HG03571 (cell line): ENCODE data around the gene MFAP2.

Source experiments
- ATAC-seq: cut with Tn5 transposase; IDR thresholded peaks from one replicate; pipeline ENCODE4 v1.9.1; 2021; ENCODE audit not compliant: unreplicated experiment

The MFAP2 gene

GRCh38 chr1:17008208-17008855 is 27.9 kb upstream of the MFAP2 start:
- ATAC-seq = no peak

- ATAC-seq = no peak
Observed at GRCh38 chr1:17007121-17007520, 26.7 kb upstream of the MFAP2 start.

- ATAC-seq = no peak
Observed at GRCh38 chr1:17005365-17005740, 24.9 kb upstream of the MFAP2 start.

- no peak for ATAC-seq
Observed at GRCh38 chr1:17004466-17005364, 24.3 kb upstream of the MFAP2 start.

GRCh38 chr1:17002524-17002902 is 22.1 kb upstream of the MFAP2 start:
- no peak for ATAC-seq

GRCh38 chr1:17001760-17002523 is 21.5 kb upstream of the MFAP2 start:
- ATAC-seq = no peak

GRCh38 chr1:16999863-17000262 is 19.4 kb upstream of the MFAP2 start:
- ATAC-seq = no peak

- no peak for ATAC-seq
Observed at GRCh38 chr1:16998589-16998988, 18.2 kb upstream of the MFAP2 start.

GRCh38 chr1:16996845-16997244 is 16.4 kb upstream of the MFAP2 start:
- ATAC-seq = no peak

- no peak for ATAC-seq
Observed at GRCh38 chr1:16993521-16994038, 13.2 kb upstream of the MFAP2 start.

GRCh38 chr1:16992675-16993074 is 12.3 kb upstream of the MFAP2 start:
- ATAC-seq = no peak

- no peak for ATAC-seq
Observed at GRCh38 chr1:16992102-16992501, 11.7 kb upstream of the MFAP2 start.

- no peak for ATAC-seq
Observed at GRCh38 chr1:16991571-16991970, 11.2 kb upstream of the MFAP2 start.

GRCh38 chr1:16989676-16990391 is 9.4 kb upstream of the MFAP2 start:
- no peak for ATAC-seq

- ATAC-seq = no peak
Observed at GRCh38 chr1:16988210-16988609, 7.8 kb upstream of the MFAP2 start.

- ATAC-seq = no peak
Observed at GRCh38 chr1:16986962-16987361, 6.5 kb upstream of the MFAP2 start.

GRCh38 chr1:16986560-16986959 is 6.1 kb upstream of the MFAP2 start:
- no peak for ATAC-seq

- no peak for ATAC-seq
Observed at GRCh38 chr1:16986113-16986512, 5.7 kb upstream of the MFAP2 start.

- no peak for ATAC-seq
Observed at GRCh38 chr1:16984717-16985116, 4.3 kb upstream of the MFAP2 start.

GRCh38 chr1:16983649-16984048 is 3.2 kb upstream of the MFAP2 start:
- no peak for ATAC-seq

GRCh38 chr1:16982902-16983301 is 2.5 kb upstream of the MFAP2 start:
- ATAC-seq = no peak
